Left cardiac atrium (tissue), 4 donors: ENCODE measurements around the gene SLC38A4. TPM values are rescaled to one million over a fixed set of nuclear protein-coding genes. Genes with fewer than 3 reads are reported as not detected.

ENCODE experiments used
- ATAC-seq, 2 donors: fragments of 200-7000 bp; cut with Tn5 transposase; one replicate each; pipeline ENCODE4 v1.9.1; 2020; ENCODE audit warnings: mild to moderate bottlenecking in 2 of 2, moderate library complexity in 2 of 2
- DNase-seq: peaks from one replicate; pipeline ENCODE4 v3.0.0-alpha.2; 2020
- intact Hi-C, 2 donors: fragments of 100-400 bp; cut with DNase I; formaldehyde crosslinking; loops; one replicate each; pipeline versions ENCODE4 v1.14.1 to v1.15.1; 2022 to 2023
- total RNA-seq, 2 donors: library from RNA; stranded (reverse); fragmentation: NEBNext Ultra II Directional; extraction: Animal tissue kit (Norgen Biotek cat#: 25700); gene quantifications; one replicate each; pipeline ENCODE4 v1.2.1, GENCODE V29; 2021
- donor health status: DM: no; HTN: yes; CAD: no.
- donor health status: DM: no; HTN: yes; CAD: no; lungs with severe emphysema.
- donor health status: DM: yes; HTN: yes; CAD: no.
- donor health status: Dilated cardiomyopathy.

Gene SLC38A4
- total RNA-seq, 2 donors from 2014 or later = 0.52 to 3.3 TPM

DNA sequence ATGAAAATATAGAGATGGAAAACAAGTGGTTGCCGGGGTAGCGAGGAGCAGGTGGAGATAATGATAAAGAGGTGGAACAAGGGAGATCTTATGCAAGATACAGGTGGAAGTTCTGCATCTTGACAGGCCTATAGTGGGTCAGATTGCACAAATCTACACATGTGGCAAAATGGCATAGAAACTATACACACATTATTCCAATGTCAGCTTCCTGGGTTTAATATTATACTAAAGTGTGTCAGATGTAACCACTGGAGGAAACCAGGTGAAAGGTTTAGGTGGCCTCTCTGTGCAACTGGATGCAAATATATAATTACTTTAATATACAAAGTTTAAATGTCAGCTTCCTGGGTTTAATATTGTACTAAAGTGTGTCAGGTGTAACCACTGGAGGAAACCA lies 1.1 kb downstream of the SLC38A4 start:
- DNase-seq (no peak), ATAC-seq (no peak)
- intact Hi-C loops = no loop called here

- no peak for DNase-seq
- no peak for ATAC-seq
- intact Hi-C loops = no loop called here
Observed at GRCh38 chr12:46818642-46819041, 7.2 kb downstream of the SLC38A4 start.

DNA sequence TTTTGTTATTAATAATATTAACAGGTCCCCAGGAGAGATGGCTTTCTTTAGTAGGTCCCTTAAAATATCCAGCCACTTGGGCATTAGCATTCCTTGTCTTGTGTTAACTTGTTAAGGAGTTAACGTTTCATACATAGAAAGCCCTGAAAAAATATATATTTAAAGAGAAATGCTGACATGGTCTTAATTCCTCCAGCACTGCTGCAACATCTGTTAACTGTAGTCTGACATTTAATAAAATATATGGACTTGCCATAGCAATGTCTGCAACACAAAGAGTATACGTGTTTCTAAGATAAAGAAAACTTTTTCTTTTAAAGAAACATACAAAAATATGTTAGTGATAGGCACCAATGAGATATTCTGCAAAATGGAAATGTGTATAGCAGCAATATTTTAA lies 10.0 kb downstream of the SLC38A4 start:
- intact Hi-C loops = no loop called here
- DNase-seq = no peak
- no peak for ATAC-seq

DNA sequence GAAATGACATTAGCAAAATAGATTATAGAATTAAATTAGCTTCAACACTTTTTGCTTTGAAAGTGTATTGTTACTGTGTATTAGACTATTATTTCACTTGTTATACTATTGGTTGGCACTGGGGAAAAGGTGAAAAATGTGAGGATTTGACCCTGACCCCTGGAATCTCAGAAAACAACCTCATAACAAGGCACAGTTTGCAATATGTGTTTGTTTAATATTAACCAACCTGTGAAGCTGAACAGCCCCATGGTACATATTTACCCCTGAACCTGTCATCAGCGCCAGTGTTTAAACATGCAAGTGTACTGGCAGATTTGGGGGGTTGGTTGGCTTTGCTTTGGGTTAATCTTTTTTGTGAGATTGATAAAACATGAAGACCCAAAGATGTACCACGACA lies 11.7 kb downstream of the SLC38A4 start:
- no peak for ATAC-seq
- intact Hi-C loops = no loop called here
- DNase-seq = no peak

DNA sequence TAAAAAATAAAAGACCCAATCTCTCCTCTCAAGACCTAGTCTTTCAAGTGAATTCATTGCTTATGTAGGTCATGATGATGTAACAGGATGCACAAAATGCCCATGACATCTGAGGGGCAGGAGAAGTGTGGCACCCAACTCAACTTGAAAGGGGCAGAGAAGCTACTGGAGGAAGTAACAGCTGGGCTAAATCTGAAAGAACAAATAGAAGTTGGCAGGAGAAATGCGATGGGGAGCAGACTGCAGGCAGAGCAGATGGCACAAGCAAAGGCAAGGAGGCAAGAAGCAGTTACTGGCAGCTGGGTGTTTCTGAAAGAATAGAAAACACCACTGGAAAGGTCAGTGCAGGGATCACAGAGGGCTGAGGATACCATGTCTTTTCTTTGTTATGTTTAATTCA lies 14.6 kb downstream of the SLC38A4 start:
- DNase-seq (no peak), ATAC-seq (no peak)
- intact Hi-C loops = no loop called here

- no peak for ATAC-seq
- intact Hi-C loops = no loop called here
- DNase-seq = no peak
Observed at GRCh38 chr12:46808955-46809697, 16.7 kb downstream of the SLC38A4 start.

DNA sequence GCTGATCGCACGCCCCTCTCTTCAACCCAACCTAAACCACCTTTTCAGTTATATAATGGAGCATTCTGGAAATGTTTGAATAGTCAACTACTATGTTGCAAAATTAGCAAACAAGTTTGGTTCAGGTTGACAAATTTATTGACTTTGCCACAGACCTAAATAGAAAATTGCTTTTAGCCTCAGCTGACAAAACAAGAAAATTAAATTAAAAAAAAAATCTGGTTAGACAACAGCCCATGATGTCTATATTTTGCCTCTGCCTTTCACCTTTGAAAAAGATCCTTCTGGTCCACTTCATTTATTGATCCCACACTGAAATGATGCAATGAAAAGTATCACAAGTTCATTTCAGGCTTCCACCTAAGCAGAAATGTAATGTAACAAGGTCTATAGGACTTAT lies 17.5 kb downstream of the SLC38A4 start:
- ATAC-seq (no peak), DNase-seq (no peak)
- intact Hi-C loops = no loop called here

DNA sequence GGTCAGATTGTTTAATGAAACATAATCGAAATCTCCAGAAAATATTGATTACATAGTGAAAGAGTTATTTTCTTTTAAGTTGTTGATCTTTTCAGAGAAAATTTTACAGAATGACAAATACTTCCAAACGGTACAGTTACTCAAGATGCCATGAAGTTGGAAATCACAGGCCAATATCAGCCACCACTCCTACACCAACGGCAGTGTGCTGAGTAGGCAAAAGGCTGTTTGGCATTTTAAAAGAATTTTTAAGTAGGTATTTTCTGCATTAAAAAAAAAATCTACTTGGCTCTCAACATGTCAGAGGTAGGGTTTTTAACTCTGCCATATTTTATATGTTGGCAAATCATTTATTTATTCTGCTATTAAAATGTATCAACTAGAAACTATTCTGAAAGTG lies 21.7 kb downstream of the SLC38A4 start:
- DNase-seq (no peak), ATAC-seq (no peak)
- intact Hi-C loops = no loop called here

DNA sequence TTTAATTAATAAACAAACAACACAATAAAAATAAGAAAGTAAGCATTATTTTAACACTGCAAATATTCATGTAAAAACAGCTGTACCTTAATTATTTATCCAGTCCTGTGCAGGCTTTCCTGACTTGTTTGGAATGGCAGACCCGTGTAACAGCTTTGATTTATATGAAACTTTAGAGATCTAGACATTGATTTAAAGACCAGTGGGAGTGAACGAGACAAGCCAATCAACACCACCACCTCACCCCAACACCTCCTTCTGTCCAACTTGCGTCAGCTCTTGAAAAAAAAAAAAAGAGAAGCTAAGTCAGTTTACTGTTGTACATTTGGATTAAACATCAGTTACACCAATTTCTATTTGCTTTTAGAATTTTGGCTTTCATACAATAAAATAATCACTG lies 22.3 kb downstream of the SLC38A4 start:
- DNase-seq (no peak), ATAC-seq (no peak)
- intact Hi-C loops = no loop called here

GRCh38 chr12:46801293-46801692 lies 24.5 kb downstream of the SLC38A4 start:
- DNase-seq (no peak), ATAC-seq (no peak)
- intact Hi-C loops = no loop called here

DNA sequence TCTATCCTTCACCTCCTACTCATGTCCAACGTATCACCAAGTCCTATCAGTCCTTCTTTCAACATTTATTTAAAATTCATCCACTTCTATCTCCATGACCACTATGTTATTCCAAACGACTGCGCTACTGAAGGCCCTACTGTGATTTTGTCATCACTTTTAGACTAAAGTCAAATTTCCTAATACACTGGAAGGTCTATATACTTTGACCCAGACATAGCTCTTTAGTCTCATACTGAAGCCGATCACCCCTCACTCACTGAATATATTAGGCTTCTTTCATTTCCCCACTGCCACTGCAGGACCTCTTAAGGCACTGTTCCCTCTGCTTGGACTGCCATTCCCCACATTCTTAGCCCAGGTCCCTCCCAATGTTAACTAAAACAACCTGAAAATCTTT lies 25.6 kb downstream of the SLC38A4 start:
- ATAC-seq (no peak), DNase-seq (no peak)
- intact Hi-C loops = no loop called here

DNA sequence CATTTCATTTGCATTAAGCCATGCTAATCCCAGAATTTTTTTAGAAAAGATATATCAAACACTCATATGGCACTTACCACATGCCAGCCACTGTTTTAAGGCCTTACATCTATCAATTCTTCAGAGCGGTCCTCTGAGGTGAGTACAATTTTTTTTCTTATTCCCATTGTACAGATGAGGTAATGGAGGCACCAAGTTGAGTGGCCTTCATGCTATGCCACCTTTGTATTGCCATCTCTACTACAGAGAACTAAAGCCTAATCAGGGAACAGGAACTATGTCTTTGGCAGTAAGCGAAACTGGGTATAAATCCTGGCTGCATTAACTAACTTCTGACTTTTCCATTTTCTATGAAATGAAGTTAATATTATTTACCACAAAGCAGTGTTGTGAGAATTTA lies 27.1 kb downstream of the SLC38A4 start:
- DNase-seq = no peak
- intact Hi-C loops = no loop called here
- ATAC-seq = no peak

DNA sequence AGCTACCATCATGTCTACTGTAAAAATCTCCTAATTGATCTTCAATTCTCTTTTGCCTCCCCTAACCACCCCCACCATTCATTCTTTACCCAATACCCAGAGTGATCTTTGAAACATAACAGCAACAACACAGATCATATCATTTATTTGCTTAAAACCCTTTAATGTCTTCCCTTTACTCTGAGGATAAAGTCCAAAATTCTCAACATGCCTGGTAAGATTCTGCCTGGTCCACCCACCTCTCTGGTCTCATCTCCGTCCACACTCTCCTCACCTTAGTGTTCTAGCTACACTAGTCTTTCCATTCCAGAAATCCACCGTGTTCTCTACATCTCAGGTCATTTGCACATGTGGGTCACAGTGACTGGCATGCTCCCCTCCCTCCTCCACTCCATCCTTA lies 27.7 kb downstream of the SLC38A4 start:
- intact Hi-C loops = no loop called here
- ATAC-seq = no peak
- no peak for DNase-seq

GRCh38 chr12:46795988-46796387 lies 29.8 kb downstream of the SLC38A4 start:
- no peak for ATAC-seq
- intact Hi-C loops = no loop called here
- DNase-seq = no peak

DNA sequence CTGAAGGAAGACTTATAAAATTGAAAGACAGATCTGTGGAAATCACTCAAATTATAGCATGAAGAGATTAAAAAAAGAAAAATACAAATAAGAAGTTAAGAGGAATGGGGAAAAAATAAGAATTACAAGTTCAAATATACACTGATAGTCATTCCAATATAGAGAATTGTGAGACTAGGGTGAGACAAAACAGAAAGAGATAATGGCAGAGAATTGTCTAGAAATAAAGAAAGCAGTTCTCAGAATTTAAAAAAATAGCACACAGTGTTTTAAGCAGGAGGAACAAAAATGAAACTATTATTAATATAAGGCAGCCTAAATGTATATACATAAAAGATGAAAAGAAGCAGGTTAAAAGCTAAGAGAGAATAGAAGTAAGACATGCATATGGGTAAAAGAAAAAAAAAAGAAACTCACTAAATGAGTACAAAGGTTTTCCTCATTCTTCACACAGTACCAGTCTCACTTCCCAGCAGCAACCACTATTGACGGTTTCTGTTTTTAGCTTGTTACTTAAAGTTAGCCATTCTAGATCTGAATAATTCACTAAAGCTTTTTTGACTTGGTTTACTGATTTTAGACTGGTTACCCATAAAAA lies 31.1 kb downstream of the SLC38A4 start:
- ATAC-seq = no peak
- no peak for DNase-seq
- intact Hi-C loops = no loop called here

DNA sequence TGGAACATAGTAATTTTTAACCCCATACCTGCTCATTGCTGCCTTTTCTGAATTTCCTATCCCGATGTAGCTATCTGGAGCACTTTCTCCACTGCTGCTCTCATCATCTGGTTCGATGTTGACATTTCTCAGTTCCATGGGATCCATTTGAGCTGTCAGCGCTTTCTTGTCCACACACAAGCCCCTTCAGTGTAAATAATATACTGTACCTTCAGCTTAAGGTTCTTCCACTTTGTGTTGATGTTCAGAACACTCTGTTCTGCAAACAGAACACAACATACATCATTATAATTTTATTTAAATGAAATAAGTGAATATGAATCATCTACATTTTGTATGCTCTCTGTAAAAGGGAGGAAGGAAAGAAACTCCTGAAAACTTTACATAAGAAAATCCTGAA lies 32.9 kb downstream of the SLC38A4 start:
- no peak for ATAC-seq
- no peak for DNase-seq
- intact Hi-C loops = no loop called here

GRCh38 chr12:46790066-46790465 lies 35.7 kb downstream of the SLC38A4 start:
- intact Hi-C loops = no loop called here
- ATAC-seq (no peak), DNase-seq (no peak)

- DNase-seq = no peak
- ATAC-seq = no peak
- intact Hi-C loops = no loop called here
Observed at GRCh38 chr12:46788072-46788887, 37.5 kb downstream of the SLC38A4 start.

DNA sequence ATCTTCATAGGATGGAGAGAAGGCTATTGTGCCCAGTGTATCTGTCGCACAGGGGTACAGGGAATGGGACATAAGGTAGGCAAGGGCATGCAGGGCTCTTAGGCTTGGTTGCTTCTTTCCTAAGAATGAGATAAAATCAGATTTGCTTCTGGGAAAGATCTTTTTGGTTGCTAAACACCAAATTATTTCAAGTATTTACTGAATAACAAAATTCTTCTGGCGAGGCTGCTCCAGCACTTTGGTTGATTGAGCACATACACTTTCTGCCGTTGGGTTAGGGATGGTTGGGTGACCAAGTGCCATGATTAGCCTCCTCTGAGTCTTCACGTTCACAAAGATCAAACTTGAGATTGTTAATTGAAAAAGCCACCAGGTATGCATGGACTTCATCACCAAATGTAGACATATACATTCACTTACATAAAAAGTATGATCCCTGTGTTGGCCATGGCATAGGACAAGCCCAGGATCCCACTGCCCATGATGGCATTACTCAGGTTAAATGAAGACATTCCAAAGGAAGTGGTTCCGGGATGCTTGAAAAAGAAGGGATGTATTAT lies 38.2 kb downstream of the SLC38A4 start:
- DNase-seq (no peak), ATAC-seq (no peak)
- intact Hi-C loops = no loop called here

- intact Hi-C loops = no loop called here
- DNase-seq = no peak
- ATAC-seq = no peak
Observed at GRCh38 chr12:46786774-46787173, 39.0 kb downstream of the SLC38A4 start.
